Measurements from ENCODE around the gene CPNE5. TPM values are rescaled to one million over a fixed set of nuclear protein-coding genes. Genes with fewer than 3 reads are reported as not detected.

CPNE5 gene
- total and polyA plus RNA-seq, 9 of the 15 experiments (the other 6 are each of a cell fraction or from before 2014, with no cell fraction given), result 0.14 to 1.0 (median 0.46) TPM; not detected in 2

GRCh38 chr6:36823421-36824096, 15.7 kb downstream of the CPNE5 start (continued):
- TF ChIP-seq PATZ1 (CRISPR knock-in tag; IDR thresholded peaks at IDR 0.05; ENCODE audit: borderline replicate concordance) (no peak), RFX1 (IDR thresholded peaks at IDR 0.05) (no peak), GATA2 (CRISPR knock-in tag; IDR thresholded peaks at IDR 0.05) (0 out of 2 replicates have a peak, but pooled peaks have one; percentile 30)

- DNase-seq (ENCODE audit: extremely low read depth in 1 of 4, low spot score in 3 of 4) (no peak), FAIRE-seq (no peak), ATAC-seq (no peak)
- Histone ChIP-seq H3K4me3 (no peak overlapping the region), H3K79me2 (ENCODE audit: control insufficient read depth, insufficient read depth, low read length) (no peaks in the 10 kb centered on the region), H4K20me1 (replicated peaks; ENCODE audit: control insufficient read depth, insufficient read depth, low read length) (no peaks in the 10 kb centered on the region), H3K9me1 (ENCODE audit: control insufficient read depth, insufficient read depth, low read length) (no peaks in the 10 kb centered on the region), H3K27ac (ENCODE audit: extremely low read depth, low read depth, low read length) (no peak overlapping the region), H3K4me2 (ENCODE audit: insufficient read depth, low read length) (no peak overlapping the region), H3K9ac (ENCODE audit: insufficient read depth in 1 of 2, low read depth in 2 of 2, low read length in 2 of 2) (0 out of 4 replicates have a peak overlapping the region, but pooled peaks of 1 of the 2 experiments have one; percentile 6), H3K9me3 (replicated peaks; ENCODE audit: control insufficient read depth, insufficient read depth, low read depth, low read length) (no peaks in the 10 kb centered on the region), H3K27me3 (ENCODE audit: control insufficient read depth in 2 of 2, insufficient read depth in 2 of 2, low read length in 2 of 2) (no peaks in the 10 kb centered on the region), H3K4me1 (replicated peaks in 1 of 2; ENCODE audit: control insufficient read depth in 2 of 2, insufficient read depth in 2 of 2, low read length in 2 of 2) (peaks cover 34 to 64% of the 10 kb centered on the region in 2 experiments), H3K36me3 (ENCODE audit: control insufficient read depth, insufficient read depth, low read length) (no peaks in the 10 kb centered on the region), H2AFZ (ENCODE audit: low read depth, low read length) (no peak overlapping the region)
- ChIA-PET CTCF (ENCODE audit: low intra/inter-chr PET ratio) (interaction anchor here (0.9 kb wide), 1 partner anchor 29 kb away, joined by 3 read pairs; no protein-coding TSS in a partner anchor), POLR2A (interaction anchor here (2.7 kb wide), 1 partner anchor 9 kb away, joined by 7 read pairs; no protein-coding TSS in a partner anchor)
- in situ Hi-C loops (cut with MboI) (no loop called here), intact Hi-C loops (cut with micrococcal nuclease) (no loop called here)
- 69% methylated on average over 19 of the region's 19 CpGs for WGBS (ENCODE audit: insufficient coverage, low coverage, missing lambda C conversion rate)
- BruUV-seq (replicated peaks), result no TSS peak
- TF ChIP-seq ZNF175 (CRISPR knock-in tag; IDR thresholded peaks at IDR 0.05; ENCODE audit: low read depth) (no peak), KDM1A (IDR thresholded peaks at IDR 0.05) (peak in 1 of 2 experiments; percentile 30; a peak in 1 of 4 replicates), ELK1 (CRISPR knock-in tag; IDR thresholded peaks at IDR 0.05) (no peak), TAF9B (IDR thresholded peaks at IDR 0.05; ENCODE audit: partially characterized antibody) (no peak), XRCC3 (IDR thresholded peaks at IDR 0.05) (no peak), ZBTB33 (CRISPR knock-in tag; IDR thresholded peaks at IDR 0.05) (peak; percentile 90), THRA (IDR thresholded peaks at IDR 0.05) (no peak), RBM14 (IDR thresholded peaks at IDR 0.05; ENCODE audit: borderline replicate concordance, insufficient read depth, low read depth, low read length) (no peak), KLF1 (tag; IDR thresholded peaks at IDR 0.05) (no peak)
Observed at GRCh38 chr6:36822506-36823269, 16.6 kb downstream of the CPNE5 start.
